H7 (cell line): ENCODE data around the gene MRPL38. TPM values are rescaled to one million over a fixed set of nuclear protein-coding genes. Genes with fewer than 3 reads are reported as not detected.

Source experiments
- DNase-seq: peaks from one replicate; pipeline ENCODE4 v3.0.0; 2012
- H3K27me3 ChIP-seq: 2 replicates; pipeline ENCODE4 v1.6.0; 2011; ENCODE audit warnings: mild to moderate bottlenecking, low read length; ENCODE audit not compliant: control insufficient read depth, insufficient read depth
- H3K36me3 ChIP-seq: replicated peaks from 2 replicates; pipeline ENCODE4 v1.5.1; 2011; ENCODE audit warnings: low read length; ENCODE audit not compliant: control insufficient read depth, insufficient read depth
- H3K4me3 ChIP-seq: 2 replicates; pipeline ENCODE4 v1.5.1; 2011; ENCODE audit warnings: low read depth, mild to moderate bottlenecking, control low read depth, low read length, moderate library complexity; ENCODE audit not compliant: insufficient read depth
- total RNA-seq: library from RNA; depleted of rRNA; stranded (reverse); fragments of >200 nt; shearing (Covaris generic); gene quantifications from 2 replicates; pipeline ENCODE4 v1.2.3, GENCODE V29; 2014

The MRPL38 gene
- total RNA-seq, 1 experiment from 2014 or later = 125 TPM

- H3K27me3 ChIP-seq = no peaks in the 10 kb centered on the region
- no peak for DNase-seq
- H3K36me3 ChIP-seq = peaks cover 2% of the 10 kb centered on the region
- no peak overlapping the region for H3K4me3 ChIP-seq
These were observed 5.2 kb upstream of the MRPL38 start for GRCh38 chr17:75909812-75910274.

GRCh38 chr17:75909051-75909811, 4.5 kb upstream of the MRPL38 start:
- no peaks in the 10 kb centered on the region for H3K27me3 ChIP-seq
- no peak for DNase-seq
- H3K36me3 ChIP-seq = peaks cover 2% of the 10 kb centered on the region
- H3K4me3 ChIP-seq = no peak overlapping the region

DNA sequence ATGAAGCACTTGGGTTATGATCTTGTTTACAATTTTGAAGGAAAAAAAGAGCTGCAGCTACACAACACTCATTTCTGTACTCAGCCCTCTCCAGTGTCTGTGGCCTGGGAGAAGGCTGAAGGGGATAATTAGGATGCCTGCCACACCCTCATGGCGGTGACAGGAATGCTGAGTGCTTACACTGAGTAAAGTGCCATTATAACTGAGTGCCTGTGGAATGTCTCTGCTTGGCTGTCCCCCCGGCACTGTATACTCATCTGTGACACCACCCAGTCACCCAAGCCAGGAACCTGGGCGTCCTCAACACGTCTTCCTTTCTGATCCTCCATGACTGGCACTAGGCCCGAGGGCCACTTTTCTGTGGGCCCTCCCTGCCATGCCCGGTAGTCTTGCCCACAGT, 3.5 kb upstream of the MRPL38 start:
- no peak overlapping the region for H3K4me3 ChIP-seq
- peaks cover 2% of the 10 kb centered on the region for H3K36me3 ChIP-seq
- H3K27me3 ChIP-seq = no peaks in the 10 kb centered on the region
- DNase-seq = no peak

- DNase-seq = no peak
- no peak overlapping the region for H3K4me3 ChIP-seq
- no peaks in the 10 kb centered on the region for H3K27me3 ChIP-seq
- peaks cover 8% of the 10 kb centered on the region for H3K36me3 ChIP-seq
These were observed 1.6 kb upstream of the MRPL38 start for GRCh38 chr17:75906143-75906884.

GRCh38 chr17:75902406-75902805, 2.3 kb downstream of the MRPL38 start:
- no peak overlapping the region for H3K4me3 ChIP-seq
- peaks cover 23% of the 10 kb centered on the region for H3K36me3 ChIP-seq
- H3K27me3 ChIP-seq = no peaks in the 10 kb centered on the region
- no peak for DNase-seq

DNA sequence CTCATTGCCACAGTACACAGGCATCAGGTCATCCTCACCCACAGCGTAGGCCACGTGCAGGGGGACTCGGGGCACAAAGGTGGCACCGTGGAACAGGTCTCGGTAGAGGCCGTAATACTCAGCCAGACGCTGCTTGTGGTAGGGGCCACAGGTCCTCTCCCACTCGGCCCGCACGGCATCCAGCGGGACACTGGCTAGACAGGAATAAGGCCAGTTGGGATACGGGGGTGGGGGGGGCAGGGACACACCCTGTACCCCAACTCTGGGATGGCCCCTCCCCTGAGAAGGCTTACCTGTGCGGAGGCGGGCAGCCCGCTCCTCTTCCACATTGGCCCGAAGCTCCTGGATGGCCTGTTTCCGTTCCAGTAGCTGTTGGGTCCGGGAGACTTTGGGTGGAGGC, 3.0 kb downstream of the MRPL38 start:
- Histone ChIP-seq H3K36me3 (peaks cover 23% of the 10 kb centered on the region), H3K4me3 (no peak overlapping the region), H3K27me3 (no peaks in the 10 kb centered on the region)
- DNase-seq = no peak

GRCh38 chr17:75900691-75901533, 3.8 kb downstream of the MRPL38 start:
- Histone ChIP-seq H3K36me3 (peaks cover 23% of the 10 kb centered on the region), H3K27me3 (no peaks in the 10 kb centered on the region), H3K4me3 (no peak overlapping the region)
- DNase-seq = no peak

DNA sequence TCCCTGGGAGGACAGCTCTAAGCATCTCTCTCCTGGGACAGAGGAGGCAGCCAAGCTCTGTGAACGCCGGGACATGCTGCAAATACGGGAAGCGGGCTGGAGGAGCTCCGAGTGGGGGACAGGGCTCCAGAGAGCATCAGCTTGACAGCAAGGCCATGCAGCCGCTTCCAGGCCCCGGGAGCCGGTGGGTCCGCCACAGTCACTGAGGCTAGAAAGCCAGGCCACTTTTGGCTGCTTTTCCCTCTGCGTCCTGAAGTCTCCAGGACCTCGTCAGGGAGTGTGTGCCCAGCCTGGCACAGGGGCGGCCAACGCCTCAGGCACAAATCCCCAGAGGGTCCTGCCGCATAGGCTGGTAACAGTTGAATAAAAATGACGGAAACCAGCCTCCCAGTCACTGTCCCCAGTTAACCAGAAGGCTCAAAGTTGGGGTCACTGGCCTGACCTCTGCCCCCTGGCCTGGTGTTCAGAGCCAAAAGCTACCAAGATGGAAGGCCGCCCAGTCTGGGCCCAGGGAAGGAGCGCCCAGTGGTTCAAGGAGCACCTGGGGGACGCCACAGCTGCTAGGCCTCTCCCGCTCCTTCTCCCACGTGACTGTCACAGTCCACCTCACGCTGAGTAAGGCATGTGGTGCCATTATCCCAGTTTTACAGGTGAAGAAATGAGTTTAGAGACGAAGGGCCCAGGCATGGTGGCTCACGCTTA, 4.8 kb downstream of the MRPL38 start:
- Histone ChIP-seq H3K27me3 (no peaks in the 10 kb centered on the region), H3K36me3 (peaks cover 23% of the 10 kb centered on the region), H3K4me3 (no peak overlapping the region)
- no peak for DNase-seq

GRCh38 chr17:75899353-75899752, 5.3 kb downstream of the MRPL38 start:
- no peak for DNase-seq
- no peaks in the 10 kb centered on the region for H3K27me3 ChIP-seq
- H3K36me3 ChIP-seq = peaks cover 23% of the 10 kb centered on the region
- H3K4me3 ChIP-seq = no peak overlapping the region

DNA sequence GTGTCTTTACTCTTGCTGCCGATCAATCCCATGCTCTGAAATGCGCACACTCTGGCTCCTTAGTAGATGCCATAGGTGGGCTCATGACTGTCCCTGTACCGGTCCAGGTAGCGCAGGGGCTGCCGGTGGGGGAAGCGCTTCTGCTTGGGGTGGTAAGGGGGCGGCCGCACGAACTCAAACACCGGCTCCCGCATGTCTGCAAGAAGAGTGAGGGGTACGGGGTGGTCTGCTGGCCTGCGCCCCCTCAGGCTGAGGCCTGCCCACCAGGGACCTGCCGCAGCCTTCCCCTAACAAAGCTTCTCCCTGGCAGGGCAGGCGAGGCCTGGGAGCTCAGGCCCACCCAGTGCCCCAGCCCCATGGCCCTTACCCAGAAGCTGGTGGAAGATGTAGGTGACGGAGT, 5.9 kb downstream of the MRPL38 start:
- H3K36me3 ChIP-seq = peaks cover 23% of the 10 kb centered on the region
- H3K27me3 ChIP-seq = no peaks in the 10 kb centered on the region
- no peak for DNase-seq
- no peak overlapping the region for H3K4me3 ChIP-seq

GRCh38 chr17:75898065-75898464, 6.6 kb downstream of the MRPL38 start:
- H3K36me3 ChIP-seq = peaks cover 23% of the 10 kb centered on the region
- DNase-seq = no peak
- no peak overlapping the region for H3K4me3 ChIP-seq
- H3K27me3 ChIP-seq = no peaks in the 10 kb centered on the region

DNA sequence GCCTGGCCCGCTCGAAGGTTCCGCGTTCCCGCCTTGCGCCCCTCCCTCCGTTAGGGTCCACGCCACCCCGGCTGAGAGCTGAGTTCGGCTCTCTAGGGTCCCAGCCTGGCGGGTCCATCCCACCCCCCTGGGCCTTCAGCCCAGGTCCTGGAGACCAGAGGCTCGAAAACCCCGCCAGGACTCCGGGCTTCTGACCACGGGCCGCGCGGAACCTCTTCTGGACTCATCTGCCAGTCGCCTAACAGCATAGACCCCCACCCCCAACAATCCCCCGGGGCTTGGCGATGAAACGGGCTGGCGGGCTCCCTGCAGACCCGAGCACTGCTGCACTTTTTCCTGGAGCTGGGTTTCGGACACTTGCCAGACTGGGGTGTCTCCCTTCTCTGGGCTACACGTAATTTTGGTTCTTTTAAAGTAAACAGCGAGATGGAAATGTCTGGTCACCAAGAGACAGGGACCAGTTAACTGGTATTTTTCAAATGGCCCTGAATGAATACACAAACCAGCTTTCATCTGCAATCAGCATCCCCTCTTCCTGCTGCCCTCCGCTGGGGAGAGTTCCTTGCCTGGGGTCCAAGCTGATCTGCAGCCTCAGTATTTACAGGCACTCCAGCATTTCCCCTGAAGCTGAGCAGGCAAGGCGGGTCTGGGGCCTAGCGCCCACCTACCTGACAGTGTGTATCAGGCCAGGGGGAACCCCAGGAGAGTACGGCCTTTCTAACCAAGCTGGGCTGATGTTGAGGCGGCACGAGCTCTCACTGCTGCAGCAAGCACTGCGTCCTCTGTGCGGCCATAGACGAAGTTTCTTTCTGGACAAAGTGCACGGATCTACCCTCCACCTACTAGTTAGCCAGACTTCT, 7.3 kb downstream of the MRPL38 start:
- peak overlapping the region; percentile 94 for H3K4me3 ChIP-seq
- DNase-seq = peak; percentile 73
- H3K36me3 ChIP-seq = peaks cover 25% of the 10 kb centered on the region
- H3K27me3 ChIP-seq = no peaks in the 10 kb centered on the region

- no peaks in the 10 kb centered on the region for H3K27me3 ChIP-seq
- H3K4me3 ChIP-seq = peak within 1 kb of the TSS; percentile 94
These were observed 8.1 kb downstream of the MRPL38 start, which contains the start of gene TRIM65 for GRCh38 chr17:75896415-75897159. TRIM65 (minus strand) TSS chr17:75896951; CDS start chr17:75896937, 14 bp downstream.

More at GRCh38 chr17:75896415-75897159, 8.1 kb downstream of the MRPL38 start, which contains the start of gene TRIM65:
- peak; percentile 99 for DNase-seq
- H3K36me3 ChIP-seq = peaks cover 20% of the 10 kb centered on the region
